ENCODE measurements around the gene OR2V2.

OR2V2 gene

DNA sequence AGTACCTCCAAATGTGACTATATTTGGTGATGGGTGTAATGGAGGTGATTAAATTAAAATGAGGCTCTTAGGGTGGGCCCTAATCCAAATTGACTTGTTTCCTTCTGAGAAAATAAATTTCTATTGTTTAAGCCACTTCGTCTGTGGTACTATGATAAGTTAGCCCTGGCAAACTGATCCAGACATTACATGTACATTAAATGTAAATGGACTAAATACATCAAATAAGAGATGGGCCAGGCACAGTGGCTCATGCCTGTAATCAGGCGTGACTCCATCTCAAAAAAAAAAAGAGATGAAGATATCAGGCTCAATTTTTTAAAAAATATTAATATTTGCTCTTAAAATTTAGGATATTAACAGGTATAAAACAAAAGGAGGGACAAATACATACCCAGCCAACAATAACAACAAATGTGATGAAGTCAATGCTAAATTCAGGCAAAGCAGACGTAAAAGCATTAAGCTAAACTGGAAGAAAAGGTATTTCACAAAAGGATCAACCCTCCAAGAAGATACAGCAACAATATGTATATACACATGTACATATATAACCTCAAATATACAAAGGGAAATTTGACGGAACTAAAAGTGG lies 10.9 kb upstream of the OR2V2 start:
- TF ChIP-seq, protein P1, sequence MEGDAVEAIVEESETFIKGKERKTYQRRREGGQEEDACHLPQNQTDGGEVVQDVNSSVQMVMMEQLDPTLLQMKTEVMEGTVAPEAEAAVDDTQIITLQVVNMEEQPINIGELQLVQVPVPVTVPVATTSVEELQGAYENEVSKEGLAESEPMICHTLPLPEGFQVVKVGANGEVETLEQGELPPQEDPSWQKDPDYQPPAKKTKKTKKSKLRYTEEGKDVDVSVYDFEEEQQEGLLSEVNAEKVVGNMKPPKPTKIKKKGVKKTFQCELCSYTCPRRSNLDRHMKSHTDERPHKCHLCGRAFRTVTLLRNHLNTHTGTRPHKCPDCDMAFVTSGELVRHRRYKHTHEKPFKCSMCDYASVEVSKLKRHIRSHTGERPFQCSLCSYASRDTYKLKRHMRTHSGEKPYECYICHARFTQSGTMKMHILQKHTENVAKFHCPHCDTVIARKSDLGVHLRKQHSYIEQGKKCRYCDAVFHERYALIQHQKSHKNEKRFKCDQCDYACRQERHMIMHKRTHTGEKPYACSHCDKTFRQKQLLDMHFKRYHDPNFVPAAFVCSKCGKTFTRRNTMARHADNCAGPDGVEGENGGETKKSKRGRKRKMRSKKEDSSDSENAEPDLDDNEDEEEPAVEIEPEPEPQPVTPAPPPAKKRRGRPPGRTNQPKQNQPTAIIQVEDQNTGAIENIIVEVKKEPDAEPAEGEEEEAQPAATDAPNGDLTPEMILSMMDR (IDR thresholded peaks at IDR 0.05): no peak

- TF ChIP-seq, protein P1 (IDR thresholded peaks at IDR 0.05): no peak
These were observed 9.1 kb upstream of the OR2V2 start for GRCh38 chr5:181138258-181138657.

DNA sequence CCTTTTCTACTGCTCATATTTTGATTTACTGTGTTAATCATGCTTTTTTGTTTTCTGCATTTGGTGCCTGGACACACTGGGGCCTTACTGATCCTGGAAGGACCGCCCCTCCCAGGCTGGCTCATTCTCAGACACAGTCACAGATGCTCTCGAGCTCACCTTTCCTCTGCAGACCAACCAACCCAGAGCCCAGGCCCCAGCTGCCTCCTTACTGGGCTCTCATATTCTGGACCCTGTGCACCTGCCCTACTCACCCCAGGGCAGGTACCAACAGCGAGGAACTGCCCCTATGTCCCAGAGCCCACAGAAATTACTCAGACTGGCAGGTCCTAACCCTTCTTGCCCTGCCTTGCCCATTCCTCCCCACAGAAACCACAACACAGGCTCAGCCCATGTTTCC lies 6.6 kb upstream of the OR2V2 start:
- TF ChIP-seq, protein P1 (IDR thresholded peaks at IDR 0.05): no peak

- TF ChIP-seq, protein P1 (IDR thresholded peaks at IDR 0.05): no peak
These were observed 5.3 kb upstream of the OR2V2 start for GRCh38 chr5:181142054-181142453.

- TF ChIP-seq, protein P1 (IDR thresholded peaks at IDR 0.05): no peak
These were observed 2.3 kb upstream of the OR2V2 start for GRCh38 chr5:181145133-181145532.

DNA sequence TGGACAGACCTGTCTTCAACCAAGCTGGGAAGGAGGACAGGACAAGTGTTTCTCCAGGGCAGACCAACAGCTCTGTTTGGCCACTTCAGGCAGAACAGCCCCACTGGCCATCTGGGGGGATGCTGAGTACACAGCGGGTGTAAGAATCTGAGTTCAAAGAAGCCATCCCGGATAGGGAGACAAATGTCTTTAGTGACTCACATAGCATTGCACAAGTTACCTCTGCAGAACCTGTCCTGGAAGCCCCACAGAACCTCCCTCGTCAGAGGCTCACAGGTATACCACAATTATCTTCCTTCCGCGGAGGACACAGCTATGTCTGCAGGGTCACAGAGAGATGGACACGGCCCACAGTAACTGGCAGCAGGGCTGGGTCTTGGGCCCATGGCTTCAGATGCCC lies 2.0 kb downstream of the OR2V2 start:
- TF ChIP-seq, protein P1 (IDR thresholded peaks at IDR 0.05): no peak

DNA sequence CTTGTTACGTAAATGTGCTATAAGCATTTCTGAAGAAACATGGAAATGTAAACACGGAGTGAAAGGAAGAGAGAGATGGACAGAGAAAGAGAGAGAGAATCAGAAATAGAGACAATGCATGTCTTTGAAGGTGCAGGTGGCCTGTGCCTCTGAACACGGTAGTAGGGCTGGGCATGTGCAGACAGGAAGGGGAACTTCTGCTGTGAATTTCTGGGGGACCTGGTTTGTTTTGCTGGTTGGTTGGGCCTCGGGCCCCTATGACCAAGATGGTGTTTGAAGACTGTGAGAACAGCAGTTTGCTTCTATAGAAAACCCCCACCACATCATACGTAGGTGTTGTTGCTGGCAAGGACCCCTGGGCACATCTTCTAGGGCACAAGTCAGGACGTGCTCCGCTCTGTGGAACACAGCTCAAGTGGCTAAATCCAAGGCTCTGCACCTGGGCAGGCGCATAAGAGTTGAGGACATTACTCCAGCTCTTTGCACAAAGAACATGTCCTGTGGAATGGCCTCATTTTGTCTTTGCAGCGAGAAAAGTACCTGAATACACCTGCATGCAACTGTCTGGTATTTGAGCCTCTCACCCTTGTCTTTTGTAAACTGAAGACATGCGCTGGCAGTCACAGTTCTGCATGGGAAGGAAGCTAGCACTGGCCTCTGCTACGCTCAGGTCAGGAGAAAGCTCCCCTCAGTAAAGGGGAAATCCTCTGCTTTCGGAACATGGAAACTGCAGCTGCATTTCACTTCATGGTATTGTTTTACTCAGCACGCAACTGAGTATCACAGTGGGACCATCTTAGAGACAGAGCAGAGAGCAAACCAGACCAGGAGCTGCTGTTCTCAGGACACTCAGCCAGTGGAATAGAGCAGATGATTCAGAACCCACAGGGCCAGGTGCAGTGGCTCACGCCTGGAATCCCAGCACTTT lies 2.7 kb downstream of the OR2V2 start:
- TF ChIP-seq, protein P1 (IDR thresholded peaks at IDR 0.05): no peak
